ENCODE results near the gene DESI2. TPM values are rescaled to one million over a fixed set of nuclear protein-coding genes. Genes with fewer than 3 reads are reported as not detected.

DESI2 gene
- total RNA-seq, 1 experiment from 2014 or later = 119 TPM

DNA sequence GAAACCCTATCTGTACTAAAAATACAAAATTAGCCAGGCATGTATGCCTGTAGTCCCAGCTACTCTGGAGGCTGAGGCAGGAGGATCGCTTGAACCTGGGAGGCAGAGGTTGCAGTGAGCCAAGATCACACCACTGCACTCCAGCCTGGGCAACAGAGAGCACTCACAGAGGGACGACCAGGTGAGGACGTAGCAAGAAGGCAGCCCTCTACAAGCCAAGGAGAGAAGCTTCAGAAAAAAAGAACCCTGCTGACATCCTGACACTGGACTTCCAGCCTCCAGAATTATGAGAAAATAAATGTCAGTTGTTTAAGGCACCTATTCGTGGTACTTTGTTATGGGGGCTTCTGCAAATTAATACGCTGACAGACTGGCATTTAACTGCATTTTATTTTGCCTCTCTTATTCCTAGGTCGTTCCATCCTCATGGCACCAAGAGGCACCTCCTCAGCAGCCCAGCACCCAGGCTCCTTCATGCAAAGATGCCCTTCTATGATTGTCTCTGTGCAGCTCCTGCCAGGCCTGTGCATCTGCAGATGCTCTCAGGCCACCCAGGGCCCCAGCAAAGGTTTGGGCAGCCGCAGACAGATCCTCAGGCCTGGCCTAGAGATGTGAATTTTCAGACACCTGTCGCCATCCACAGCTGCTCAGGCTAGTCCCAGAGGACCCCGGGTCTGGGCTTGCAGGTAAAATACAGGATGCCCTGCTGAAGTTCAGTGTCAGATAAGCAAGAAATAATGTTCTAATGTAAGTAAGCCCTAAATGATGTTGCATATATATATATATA is 96.5 kb downstream of the DESI2 start:
- DNase-seq (ENCODE audit: extremely low read depth, low read depth) = no peak

DNA sequence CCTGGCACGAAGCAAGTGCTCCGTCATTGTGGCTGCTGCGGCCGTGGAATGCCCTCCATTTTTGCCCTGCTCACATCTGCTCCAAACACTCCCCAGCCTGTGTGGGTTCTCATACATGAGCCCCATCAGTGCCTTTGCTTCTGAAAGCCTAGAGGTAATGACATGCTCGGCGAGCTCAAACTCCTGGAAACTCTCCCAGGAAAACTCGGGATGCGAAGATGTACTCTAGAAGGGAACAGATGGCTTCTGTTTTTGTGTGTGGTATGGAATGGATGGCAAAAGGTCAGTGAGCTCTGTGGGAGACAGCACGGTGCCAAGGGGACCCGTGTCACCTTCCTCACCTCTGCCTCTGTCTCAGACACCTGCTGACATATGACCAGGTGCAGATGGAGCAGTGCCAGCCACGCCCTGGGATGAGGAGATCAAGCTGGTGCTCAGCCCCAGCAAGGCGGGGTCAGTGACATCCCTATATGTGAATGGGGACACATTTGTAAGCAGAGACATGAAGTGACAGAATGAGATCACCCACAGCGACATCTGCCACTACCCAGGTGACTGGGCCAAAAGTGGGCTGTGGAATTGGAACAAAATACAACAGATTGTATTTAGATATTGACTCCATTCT is 98.5 kb downstream of the DESI2 start:
- DNase-seq (ENCODE audit: extremely low read depth, low read depth) = no peak

DNA sequence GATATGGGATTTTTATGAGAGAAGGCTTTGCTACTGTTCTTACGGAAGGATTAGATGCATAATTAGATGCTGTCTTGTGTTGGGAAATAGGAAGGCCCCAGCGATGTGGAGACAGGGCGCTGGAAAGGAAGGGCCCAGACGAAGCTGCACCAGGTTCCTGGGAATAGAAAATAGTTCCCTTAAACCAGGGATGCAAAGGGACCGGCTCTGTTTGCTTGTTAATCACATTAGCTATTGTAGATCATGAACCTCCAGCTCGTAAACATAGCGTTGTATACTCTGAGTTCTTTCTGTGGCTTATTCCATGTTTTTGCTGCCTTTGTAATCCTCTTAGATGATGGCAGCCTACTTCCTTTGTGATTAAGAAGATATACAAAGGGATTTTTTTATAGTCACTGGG is 102.7 kb downstream of the DESI2 start:
- DNase-seq (ENCODE audit: extremely low read depth, low read depth) = no peak

DNA sequence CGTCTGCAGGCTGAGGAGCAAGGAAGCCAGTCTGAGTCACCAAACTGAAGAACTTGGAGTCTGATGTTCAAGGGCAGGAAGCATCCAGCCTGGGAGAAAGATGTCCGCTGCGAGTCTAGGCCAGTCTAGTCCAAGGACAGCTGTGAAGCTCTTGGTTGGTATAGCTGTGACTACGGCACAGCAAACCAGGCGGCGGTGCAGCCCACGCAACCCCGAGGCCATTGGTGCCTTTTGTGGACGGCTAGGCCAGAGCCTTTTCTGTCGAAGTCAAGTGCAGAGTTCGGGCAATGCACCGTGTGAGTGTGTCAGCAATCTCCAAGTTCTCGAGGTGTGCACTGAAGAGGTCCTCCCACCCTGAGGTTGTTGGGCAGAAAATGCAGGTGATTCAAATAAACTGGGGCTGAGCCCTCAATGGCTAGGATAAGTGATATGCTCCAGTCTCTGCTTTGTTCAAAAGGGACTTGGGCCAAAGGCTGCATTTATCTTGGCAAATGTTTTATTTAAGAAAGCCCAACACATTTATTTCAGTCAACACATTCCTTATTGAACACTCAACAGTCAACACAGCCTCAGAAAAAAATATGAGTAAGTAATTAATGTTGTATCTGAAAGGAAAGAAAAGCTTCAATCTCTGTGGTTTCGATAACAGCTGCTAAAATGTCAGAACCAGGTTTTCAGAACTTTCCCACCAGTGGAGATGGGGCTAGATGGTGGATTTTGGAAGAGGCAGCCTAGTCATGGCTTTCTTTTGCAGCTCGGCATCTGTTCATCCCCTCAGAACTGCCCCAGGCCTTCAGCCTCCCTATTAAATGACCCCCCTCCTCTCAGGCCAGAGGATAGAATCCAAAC is 104.4 kb downstream of the DESI2 start:
- DNase-seq (ENCODE audit: extremely low read depth, low read depth) = no peak

Small RNAs within 50 kb of the gene (small RNA-seq; reads per million reads assigned to genes)
- gene AL451007.1 = 0 reads per million in 2 experiments

Other genes starting within 250 kb of the DESI2 start
- gene ADSS2, start 201.2 kb upstream of the DESI2 start, total RNA-seq (2014; rRNA removed; shearing (Covaris generic)) = 55.0 and 63.1 TPM in 2 replicates
- 0.09 TPM in 1 of 2 replicates, not detected in the other for gene CATSPERE, start 191.9 kb upstream of the DESI2 start, total RNA-seq (2014; rRNA removed; shearing (Covaris generic))
- 89.2 and 101 TPM in 2 replicates for gene COX20, start 182.5 kb downstream of the DESI2 start, total RNA-seq (2014; rRNA removed; shearing (Covaris generic))
- gene HNRNPU, start 211.4 kb downstream of the DESI2 start, total RNA-seq (2014; rRNA removed; shearing (Covaris generic)) = 447 and 511 TPM in 2 replicates